ENCODE data around the gene C12orf56.
"Not testable (repeated sequence)": the region's sequence is repeated elsewhere in the genome, so short reads cannot be mapped to it uniquely, and the experiment has no call there.

C12orf56 gene

DNA sequence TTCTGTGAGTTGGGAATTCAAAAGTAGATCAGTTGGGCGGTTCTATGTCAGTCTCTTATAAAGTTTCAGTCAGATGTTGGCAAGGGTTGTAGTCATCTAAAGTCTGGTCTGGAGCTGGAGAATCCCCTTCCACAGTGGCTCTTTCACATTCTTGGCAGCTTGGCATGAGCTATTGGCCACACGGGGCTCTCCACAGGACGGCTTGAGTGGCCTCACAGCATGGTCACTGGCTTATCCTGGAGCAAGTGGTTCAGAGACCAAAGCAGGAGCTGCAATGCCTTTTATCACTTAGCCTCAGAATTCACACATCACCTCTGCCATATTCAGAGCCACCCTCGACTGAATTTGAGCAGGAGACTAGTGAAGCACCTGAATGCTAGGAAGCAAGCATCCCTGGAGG is 161.3 kb downstream of the C12orf56 start:
- no peak for DNase-seq

DNA sequence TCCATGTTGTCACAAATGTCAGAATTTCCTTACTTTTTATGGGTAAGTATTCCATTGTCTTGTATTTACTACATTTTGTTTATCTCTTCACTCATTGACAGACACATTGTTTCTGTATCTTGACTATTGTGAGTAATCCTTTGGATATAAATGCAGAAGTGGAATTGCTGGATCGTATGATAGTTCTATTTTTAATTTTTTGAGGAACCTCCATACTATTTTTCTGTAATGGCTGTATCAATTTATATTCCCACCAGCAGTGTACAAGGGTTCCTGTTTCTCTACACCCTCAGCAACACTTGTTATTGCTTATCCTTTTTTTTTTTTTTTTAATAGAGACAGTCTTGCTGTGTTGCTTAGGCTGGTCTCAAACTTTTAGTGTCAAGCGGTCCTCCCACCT is 164.9 kb downstream of the C12orf56 start:
- DNase-seq: no peak

DNA sequence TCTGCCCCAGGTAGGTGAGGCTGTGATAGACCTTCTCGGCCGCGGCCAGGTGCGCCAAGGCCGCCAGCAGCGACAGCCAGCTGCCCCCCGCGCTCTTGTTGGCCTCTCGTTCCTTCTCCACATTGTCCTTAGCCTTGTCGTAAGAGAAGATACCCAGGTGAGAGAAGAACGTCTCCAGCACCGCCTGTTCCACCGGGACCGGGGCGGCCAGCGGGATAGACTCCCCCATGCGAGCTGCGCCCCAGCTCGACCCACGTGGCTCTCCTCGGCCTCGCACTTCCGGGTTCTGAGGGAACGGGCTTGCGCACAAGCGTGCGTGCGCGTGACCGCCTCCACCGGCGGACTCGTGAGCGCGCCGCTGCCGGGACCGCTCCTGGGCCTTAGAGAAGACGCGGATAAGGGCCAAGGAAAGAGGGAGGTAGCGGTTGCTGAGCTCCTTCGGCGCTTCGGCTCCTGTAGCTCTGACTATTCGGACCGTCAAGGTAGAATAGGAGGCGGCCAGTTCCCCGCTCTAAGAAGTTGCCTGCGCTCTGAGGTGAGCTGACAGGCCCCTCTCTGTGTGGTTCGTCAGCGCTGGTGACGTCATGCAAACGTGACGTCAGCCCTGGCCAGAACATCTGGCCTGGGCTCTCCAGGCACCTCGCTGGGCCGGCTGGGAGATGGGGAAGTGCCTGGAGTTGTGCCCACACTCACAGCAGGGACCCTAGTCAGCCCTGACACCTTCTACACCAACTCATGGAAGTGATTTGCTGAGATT is 168.4 kb downstream of the C12orf56 start, which contains the start of gene KICS2:
TSS of gene KICS2 (minus strand) at position 288 of the 757 bp plus-strand sequence. CDS start at position 229, 59 bp downstream.
- peak; percentile 31 for DNase-seq

DNA sequence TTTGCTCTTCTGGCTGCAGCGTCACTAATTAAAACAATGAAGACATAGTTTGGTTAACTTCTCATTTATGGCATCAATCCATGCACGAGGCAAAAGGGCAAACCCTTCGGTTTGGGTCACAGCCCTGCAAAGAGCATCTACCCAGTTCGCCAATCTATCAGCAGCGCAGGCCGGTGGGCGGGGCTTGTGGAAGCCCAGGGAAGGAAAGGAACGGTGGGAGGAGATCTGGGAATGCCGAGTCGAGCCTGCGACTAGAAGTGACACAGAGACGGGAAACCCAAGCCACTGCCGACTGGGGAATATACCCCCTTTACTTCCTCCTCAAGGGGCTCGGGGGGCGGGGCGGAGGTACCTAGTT is 168.9 kb downstream of the C12orf56 start:
- no peak for DNase-seq

- DNase-seq: no peak
Observed at GRCh38 chr12:64220046-64220445, 170.5 kb downstream of the C12orf56 start.

- DNase-seq: no peak
Observed at GRCh38 chr12:64219145-64219544, 171.4 kb downstream of the C12orf56 start.

- no peak for DNase-seq
Observed at GRCh38 chr12:64218597-64218996, 172.0 kb downstream of the C12orf56 start.

GRCh38 chr12:64217643-64218042 is 172.9 kb downstream of the C12orf56 start:
- DNase-seq: not testable (repeated sequence)

- no peak for DNase-seq
Observed at GRCh38 chr12:64216239-64216638, 174.3 kb downstream of the C12orf56 start.
